ENCODE data around the gene BHLHE40. TPM values are rescaled to one million over a fixed set of nuclear protein-coding genes. Genes with fewer than 3 reads are reported as not detected.

The BHLHE40 gene
- total RNA-seq, 1 donor from 2014 or later: 42.9 TPM

DNA sequence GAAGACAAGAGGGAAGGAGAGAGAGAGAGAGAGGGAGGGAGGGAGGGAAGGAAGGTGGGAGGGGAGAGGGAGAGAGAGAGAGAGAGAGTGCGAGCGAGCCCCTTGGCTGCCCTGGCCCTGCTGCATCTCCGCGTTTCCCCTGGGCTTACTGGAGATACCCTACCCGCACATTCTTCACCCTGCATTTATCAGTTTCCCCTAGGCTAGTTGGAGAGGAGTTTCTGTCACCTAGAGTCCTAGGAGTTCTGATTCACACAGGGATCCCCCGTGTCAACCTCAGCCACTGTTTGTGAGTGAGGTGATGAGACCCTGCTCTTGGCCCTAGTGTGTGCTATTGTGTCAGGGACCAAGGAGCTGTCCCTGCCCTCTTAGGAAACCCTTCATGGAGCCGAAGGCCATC, 18.7 kb downstream of the BHLHE40 start:
- no peak for FAIRE-seq
- H3K36me3 ChIP-seq (ENCODE audit: control insufficient read depth, insufficient read depth, low read length): no peaks in the 10 kb centered on the region
- H3K27me3 ChIP-seq (ENCODE audit: control insufficient read depth, insufficient read depth, low read length): no peaks in the 10 kb centered on the region
- no peak overlapping the region for H3K4me3 ChIP-seq (ENCODE audit: low read depth, low read length)
- DNase-seq (ENCODE audit: low read depth): no peak
- TF ChIP-seq, protein P1, sequence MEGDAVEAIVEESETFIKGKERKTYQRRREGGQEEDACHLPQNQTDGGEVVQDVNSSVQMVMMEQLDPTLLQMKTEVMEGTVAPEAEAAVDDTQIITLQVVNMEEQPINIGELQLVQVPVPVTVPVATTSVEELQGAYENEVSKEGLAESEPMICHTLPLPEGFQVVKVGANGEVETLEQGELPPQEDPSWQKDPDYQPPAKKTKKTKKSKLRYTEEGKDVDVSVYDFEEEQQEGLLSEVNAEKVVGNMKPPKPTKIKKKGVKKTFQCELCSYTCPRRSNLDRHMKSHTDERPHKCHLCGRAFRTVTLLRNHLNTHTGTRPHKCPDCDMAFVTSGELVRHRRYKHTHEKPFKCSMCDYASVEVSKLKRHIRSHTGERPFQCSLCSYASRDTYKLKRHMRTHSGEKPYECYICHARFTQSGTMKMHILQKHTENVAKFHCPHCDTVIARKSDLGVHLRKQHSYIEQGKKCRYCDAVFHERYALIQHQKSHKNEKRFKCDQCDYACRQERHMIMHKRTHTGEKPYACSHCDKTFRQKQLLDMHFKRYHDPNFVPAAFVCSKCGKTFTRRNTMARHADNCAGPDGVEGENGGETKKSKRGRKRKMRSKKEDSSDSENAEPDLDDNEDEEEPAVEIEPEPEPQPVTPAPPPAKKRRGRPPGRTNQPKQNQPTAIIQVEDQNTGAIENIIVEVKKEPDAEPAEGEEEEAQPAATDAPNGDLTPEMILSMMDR (IDR thresholded peaks at IDR 0.05; ENCODE audit: insufficient read depth, low read length, severe bottlenecking): no peak

DNA sequence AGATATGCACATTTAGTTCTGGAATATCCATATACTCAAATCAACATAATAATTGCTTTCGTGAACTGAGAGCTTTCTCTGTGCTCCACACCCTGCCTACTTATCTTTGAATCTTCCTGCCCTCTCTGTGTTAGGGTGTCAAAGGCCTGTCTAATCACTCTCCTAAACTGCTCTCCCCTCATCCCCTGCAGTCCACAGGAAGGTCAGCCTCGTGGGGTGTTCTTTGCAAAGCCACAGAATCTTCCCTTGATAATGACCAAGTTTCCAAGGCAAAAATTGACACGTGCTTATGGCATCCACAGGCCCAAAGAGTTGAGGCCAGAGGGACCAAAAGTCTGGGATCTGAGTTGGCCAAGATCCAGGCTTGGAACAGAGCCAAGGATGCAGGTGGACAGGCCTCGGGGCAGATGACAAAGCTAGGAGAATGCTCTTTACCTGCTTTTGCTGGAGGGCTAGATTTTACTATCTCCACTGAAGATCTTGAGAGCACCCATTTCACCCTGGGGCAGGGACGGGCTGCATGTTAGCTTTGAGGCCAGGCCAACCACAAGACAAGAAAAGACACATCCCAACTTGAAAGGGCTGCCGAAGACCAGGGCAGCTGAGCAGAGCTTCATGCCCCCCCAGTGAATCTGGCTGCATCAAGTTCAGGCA, 20.4 kb downstream of the BHLHE40 start:
- Histone ChIP-seq H3K36me3 (ENCODE audit: control insufficient read depth, insufficient read depth, low read length) (no peaks in the 10 kb centered on the region), H3K27me3 (ENCODE audit: control insufficient read depth, insufficient read depth, low read length) (no peaks in the 10 kb centered on the region), H3K4me3 (ENCODE audit: low read depth, low read length) (no peak overlapping the region)
- FAIRE-seq (no peak), DNase-seq (ENCODE audit: low read depth) (peak; percentile 87)
- TF ChIP-seq, protein P1 (IDR thresholded peaks at IDR 0.05; ENCODE audit: insufficient read depth, low read length, severe bottlenecking): no peak

DNA sequence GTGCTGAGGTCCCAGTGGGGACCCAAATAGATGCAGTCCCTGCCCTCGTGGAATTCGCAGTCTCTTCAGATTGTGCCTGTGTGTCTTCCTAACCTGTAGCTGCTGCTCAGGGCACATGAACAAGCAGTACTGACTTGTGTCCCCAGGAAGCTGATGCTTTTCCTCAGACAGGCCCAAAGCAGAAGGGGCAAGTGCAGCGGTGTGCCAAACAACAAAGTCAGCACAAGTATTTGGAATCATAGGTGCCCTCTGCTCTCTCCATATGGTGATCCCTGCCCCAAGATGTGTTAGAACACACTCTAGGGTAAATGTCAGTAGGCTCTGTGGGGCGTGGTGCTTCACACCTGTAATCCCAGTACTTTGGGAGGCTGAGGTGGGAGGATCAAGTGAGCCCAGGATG, 21.9 kb downstream of the BHLHE40 start:
- TF ChIP-seq, protein P1 (IDR thresholded peaks at IDR 0.05; ENCODE audit: insufficient read depth, low read length, severe bottlenecking): no peak
- Histone ChIP-seq H3K4me3 (ENCODE audit: low read depth, low read length) (no peak overlapping the region), H3K36me3 (ENCODE audit: control insufficient read depth, insufficient read depth, low read length) (no peaks in the 10 kb centered on the region), H3K27me3 (ENCODE audit: control insufficient read depth, insufficient read depth, low read length) (no peaks in the 10 kb centered on the region)
- no peak for DNase-seq (ENCODE audit: low read depth)
- FAIRE-seq: no peak

DNA sequence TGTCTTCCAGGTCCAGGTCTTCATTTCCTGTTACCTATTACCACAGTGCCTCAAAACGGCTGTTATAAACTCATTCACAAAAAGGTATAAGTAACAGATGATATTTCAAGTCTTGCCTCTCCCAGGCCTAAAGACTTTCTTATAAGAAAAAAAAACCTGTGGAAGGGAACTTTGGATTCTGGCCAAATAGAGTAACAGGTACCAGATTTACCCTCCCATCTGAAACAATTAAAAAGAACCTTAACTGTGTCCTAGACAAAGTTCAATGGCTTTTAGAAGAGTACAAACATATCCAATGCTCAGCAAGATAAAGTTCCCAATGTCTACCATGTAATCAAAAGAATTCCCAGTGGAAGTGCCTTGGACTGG, 22.6 kb downstream of the BHLHE40 start:
- Histone ChIP-seq H3K27me3 (ENCODE audit: control insufficient read depth, insufficient read depth, low read length) (no peaks in the 10 kb centered on the region), H3K36me3 (ENCODE audit: control insufficient read depth, insufficient read depth, low read length) (no peaks in the 10 kb centered on the region), H3K4me3 (ENCODE audit: low read depth, low read length) (no peak overlapping the region)
- TF ChIP-seq, protein P1 (IDR thresholded peaks at IDR 0.05; ENCODE audit: insufficient read depth, low read length, severe bottlenecking): no peak
- FAIRE-seq (no peak), DNase-seq (ENCODE audit: low read depth) (no peak)

DNA sequence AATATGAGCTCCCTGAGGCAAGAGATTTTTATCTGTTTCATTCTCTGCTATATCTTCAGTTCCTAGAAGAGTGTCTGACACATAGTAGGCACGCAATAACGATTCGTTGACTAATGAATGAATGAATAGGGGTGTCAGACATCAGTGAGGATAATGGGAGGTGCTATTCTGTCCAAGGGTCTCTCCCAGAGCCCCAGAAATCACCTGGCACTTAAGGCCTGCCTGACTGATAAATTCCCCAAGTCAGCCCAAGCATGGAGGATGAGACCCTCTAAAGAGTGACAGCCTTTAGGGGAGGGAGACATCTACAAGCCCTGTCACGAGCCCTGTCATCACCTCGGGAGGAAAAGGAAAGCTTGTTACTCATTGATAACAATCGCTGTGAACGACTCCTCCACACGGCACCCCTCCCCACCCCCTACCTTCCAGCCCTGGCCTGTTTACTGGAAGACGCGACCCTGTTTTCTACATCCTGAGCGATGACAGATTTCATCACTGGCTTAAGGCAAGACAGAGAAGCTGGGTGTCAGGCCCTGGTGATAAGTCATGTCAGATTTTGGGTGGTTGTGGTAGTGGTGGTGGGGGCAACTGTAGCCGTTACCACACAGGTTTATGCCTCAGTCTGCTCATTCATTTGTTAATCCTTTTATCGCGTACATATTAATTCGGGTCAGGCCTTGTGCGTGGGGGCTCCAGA, 23.1 kb downstream of the BHLHE40 start:
- DNase-seq (ENCODE audit: low read depth): peak; percentile 41
- TF ChIP-seq, protein P1 (IDR thresholded peaks at IDR 0.05; ENCODE audit: insufficient read depth, low read length, severe bottlenecking): no peak
- H3K36me3 ChIP-seq (ENCODE audit: control insufficient read depth, insufficient read depth, low read length): no peaks in the 10 kb centered on the region
- FAIRE-seq: no peak
- no peak overlapping the region for H3K4me3 ChIP-seq (ENCODE audit: low read depth, low read length)
- H3K27me3 ChIP-seq (ENCODE audit: control insufficient read depth, insufficient read depth, low read length): no peaks in the 10 kb centered on the region
